ENCODE measurements around the gene AGRN.
"Not testable (repeated sequence)": the region's sequence is repeated elsewhere in the genome, so short reads cannot be mapped to it uniquely, and the experiment has no call there.

Gene AGRN

GRCh38 chr1:982765-983436, 37.0 kb upstream of the AGRN start:
- peaks cover 2 to 11% of the 10 kb centered on the region in 2 donors for H3K27me3 ChIP-seq (ENCODE audit: control insufficient read depth in 1 of 2, insufficient read depth in 2 of 2, low read length in 2 of 2)
- no peak overlapping the region for H3K4me3 ChIP-seq (ENCODE audit: low read length in 2 of 2)
- no peak overlapping the region for H3K27ac ChIP-seq (ENCODE audit: low read length)
- no peaks in the 10 kb centered on the region for H3K4me1 ChIP-seq (ENCODE audit: control insufficient read depth, insufficient read depth, low read length)
- H3K9ac ChIP-seq (ENCODE audit: low read length in 2 of 2) = no peak overlapping the region
- H3K36me3 ChIP-seq (ENCODE audit: control insufficient read depth in 2 of 2, insufficient read depth in 2 of 2, low read length in 2 of 2) = no peaks in the 10 kb centered on the region
- H3K9me3 ChIP-seq (ENCODE audit: control insufficient read depth in 2 of 2, low read length in 2 of 2) = no peaks in the 10 kb centered on the region

GRCh38 chr1:983798-984475, 36.0 kb upstream of the AGRN start:
- Histone ChIP-seq H3K27ac (ENCODE audit: low read length) (no peak overlapping the region), H3K4me1 (ENCODE audit: control insufficient read depth, insufficient read depth, low read length) (no peaks in the 10 kb centered on the region), H3K27me3 (ENCODE audit: control insufficient read depth in 1 of 2, insufficient read depth in 2 of 2, low read length in 2 of 2) (peaks cover 2 to 7% of the 10 kb centered on the region in 2 donors), H3K9me3 (ENCODE audit: control insufficient read depth in 2 of 2, low read length in 2 of 2) (no peaks in the 10 kb centered on the region), H3K36me3 (ENCODE audit: control insufficient read depth in 2 of 2, insufficient read depth in 2 of 2, low read length in 2 of 2) (no peaks in the 10 kb centered on the region), H3K9ac (ENCODE audit: low read length in 2 of 2) (no peak overlapping the region), H3K4me3 (ENCODE audit: low read length in 2 of 2) (no peak overlapping the region)

DNA sequence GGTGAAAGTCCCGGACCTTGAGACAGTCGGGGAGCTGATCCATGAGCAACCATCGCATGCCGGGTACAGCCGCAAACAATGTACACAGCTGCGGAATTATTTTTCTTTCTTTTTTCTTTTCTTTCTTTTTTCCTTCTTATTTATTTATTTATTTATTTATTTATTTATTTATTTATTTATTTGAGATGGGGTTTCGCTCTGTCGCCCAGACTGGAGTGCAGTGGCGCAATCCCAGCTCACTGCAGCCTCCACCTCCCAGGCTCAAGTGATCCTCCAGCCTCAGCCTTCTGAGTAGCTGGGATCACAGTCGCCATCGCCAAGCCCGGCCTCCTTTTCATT, 35.5 kb upstream of the AGRN start:
- H3K4me1 ChIP-seq (ENCODE audit: control insufficient read depth, insufficient read depth, low read length) = no peaks in the 10 kb centered on the region
- peaks cover 2 to 7% of the 10 kb centered on the region in 2 donors for H3K27me3 ChIP-seq (ENCODE audit: control insufficient read depth in 1 of 2, insufficient read depth in 2 of 2, low read length in 2 of 2)
- H3K9ac ChIP-seq (ENCODE audit: low read length in 2 of 2) = no peak overlapping the region
- no peak overlapping the region for H3K4me3 ChIP-seq (ENCODE audit: low read length in 2 of 2)
- H3K27ac ChIP-seq (ENCODE audit: low read length) = no peak overlapping the region
- no peaks in the 10 kb centered on the region for H3K36me3 ChIP-seq (ENCODE audit: control insufficient read depth in 2 of 2, insufficient read depth in 2 of 2, low read length in 2 of 2)
- H3K9me3 ChIP-seq (ENCODE audit: control insufficient read depth in 2 of 2, low read length in 2 of 2) = no peaks in the 10 kb centered on the region

GRCh38 chr1:985126-985525, 34.8 kb upstream of the AGRN start:
- H3K36me3 ChIP-seq (ENCODE audit: control insufficient read depth in 2 of 2, insufficient read depth in 2 of 2, low read length in 2 of 2) = no peaks in the 10 kb centered on the region
- peaks cover 2 to 7% of the 10 kb centered on the region in 2 donors for H3K27me3 ChIP-seq (ENCODE audit: control insufficient read depth in 1 of 2, insufficient read depth in 2 of 2, low read length in 2 of 2)

DNA sequence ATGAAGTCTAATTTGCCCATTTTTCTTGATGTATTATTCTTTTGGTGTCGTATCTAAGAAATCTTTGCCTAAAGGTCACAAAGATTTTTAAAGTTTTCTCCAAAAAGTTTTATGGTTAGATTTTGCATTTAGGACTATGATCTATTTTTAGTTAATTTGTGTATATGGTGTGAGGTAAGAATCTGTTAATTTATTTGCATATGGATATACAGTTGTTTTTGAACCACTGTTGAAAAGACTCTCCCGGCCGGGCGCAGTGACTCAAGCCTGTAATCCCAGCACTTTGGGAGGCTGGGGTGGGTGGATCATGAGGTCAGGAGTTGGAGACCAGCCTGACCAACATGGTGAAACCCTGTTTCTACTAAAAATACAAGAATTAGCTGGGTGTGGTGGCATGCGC, 31.9 kb upstream of the AGRN start:
- H3K27me3 ChIP-seq (ENCODE audit: control insufficient read depth in 1 of 2, insufficient read depth in 2 of 2, low read length in 2 of 2); H3K4me3 ChIP-seq (ENCODE audit: low read length in 2 of 2); H3K9ac ChIP-seq (ENCODE audit: low read length in 2 of 2); H3K4me1 ChIP-seq (ENCODE audit: control insufficient read depth, insufficient read depth, low read length); H3K9me3 ChIP-seq (ENCODE audit: control insufficient read depth in 2 of 2, low read length in 2 of 2); H3K27ac ChIP-seq (ENCODE audit: low read length); H3K36me3 ChIP-seq (ENCODE audit: control insufficient read depth in 2 of 2, insufficient read depth in 2 of 2, low read length in 2 of 2): not testable (repeated sequence)

More at GRCh38 chr1:985126-985525, 34.8 kb upstream of the AGRN start:
- H3K4me1 ChIP-seq (ENCODE audit: control insufficient read depth, insufficient read depth, low read length) = no peaks in the 10 kb centered on the region
- H3K9ac ChIP-seq (ENCODE audit: low read length in 2 of 2) = no peak overlapping the region
- no peak overlapping the region for H3K27ac ChIP-seq (ENCODE audit: low read length)
- H3K9me3 ChIP-seq (ENCODE audit: control insufficient read depth in 2 of 2, low read length in 2 of 2) = no peaks in the 10 kb centered on the region
- H3K4me3 ChIP-seq (ENCODE audit: low read length in 2 of 2) = no peak overlapping the region

DNA sequence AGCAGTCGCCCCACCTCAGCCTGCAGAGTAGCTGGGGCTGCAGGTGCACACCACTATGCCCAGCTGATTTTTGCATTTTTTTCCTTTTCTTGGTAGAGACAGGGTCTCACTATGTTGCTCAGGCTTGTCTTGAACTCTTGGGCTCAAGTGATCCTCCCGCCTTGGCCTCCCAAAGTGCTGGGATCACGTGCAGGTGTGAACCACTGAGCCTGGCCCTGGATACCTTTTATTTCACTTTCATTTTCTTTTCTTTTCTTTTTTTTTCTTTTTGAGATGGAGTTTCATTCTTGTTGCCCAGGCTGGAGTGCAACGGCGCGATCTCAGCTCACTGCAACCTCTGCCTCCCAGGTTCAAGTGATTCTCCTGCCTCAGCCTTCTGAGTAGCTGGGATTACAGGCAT, 28.6 kb upstream of the AGRN start:
- not testable (repeated sequence) for H3K9ac ChIP-seq (ENCODE audit: low read length in 2 of 2); H3K27me3 ChIP-seq (ENCODE audit: control insufficient read depth in 1 of 2, insufficient read depth in 2 of 2, low read length in 2 of 2); H3K36me3 ChIP-seq (ENCODE audit: control insufficient read depth in 2 of 2, insufficient read depth in 2 of 2, low read length in 2 of 2); H3K4me3 ChIP-seq (ENCODE audit: low read length in 2 of 2); H3K4me1 ChIP-seq (ENCODE audit: control insufficient read depth, insufficient read depth, low read length); H3K27ac ChIP-seq (ENCODE audit: low read length); H3K9me3 ChIP-seq (ENCODE audit: control insufficient read depth in 2 of 2, low read length in 2 of 2)

DNA sequence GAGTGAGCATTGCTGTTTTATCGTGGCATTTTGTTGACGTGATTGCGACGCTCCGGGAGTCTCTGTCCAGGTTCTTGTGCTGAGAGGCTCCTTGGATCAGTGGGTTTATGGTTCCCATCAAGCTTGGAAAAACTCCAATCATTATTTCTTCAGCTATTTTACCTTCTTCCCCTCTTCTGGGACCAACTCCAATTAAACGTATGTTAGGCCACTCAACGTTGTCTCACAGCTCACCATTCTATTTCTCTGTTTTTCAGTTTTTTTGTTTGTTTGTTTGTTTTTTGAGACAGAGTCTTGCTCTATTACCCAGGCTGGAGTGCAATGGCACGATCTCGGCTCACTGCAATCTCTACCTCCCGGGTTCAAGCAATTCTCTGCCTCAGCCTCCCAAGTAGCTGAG, 28.0 kb upstream of the AGRN start:
- H3K27me3 ChIP-seq (ENCODE audit: control insufficient read depth in 1 of 2, insufficient read depth in 2 of 2, low read length in 2 of 2) = no peaks in the 10 kb centered on the region
- H3K9me3 ChIP-seq (ENCODE audit: control insufficient read depth in 2 of 2, low read length in 2 of 2) = peaks cover 0 to 5% of the 10 kb centered on the region in 2 donors
- H3K36me3 ChIP-seq (ENCODE audit: control insufficient read depth in 2 of 2, insufficient read depth in 2 of 2, low read length in 2 of 2) = no peaks in the 10 kb centered on the region
- H3K4me1 ChIP-seq (ENCODE audit: control insufficient read depth, insufficient read depth, low read length) = no peaks in the 10 kb centered on the region
- no peak overlapping the region for H3K27ac ChIP-seq (ENCODE audit: low read length)
- H3K4me3 ChIP-seq (ENCODE audit: low read length in 2 of 2) = no peak overlapping the region
- H3K9ac ChIP-seq (ENCODE audit: low read length in 2 of 2) = no peak overlapping the region

- Histone ChIP-seq H3K4me3 (ENCODE audit: low read length in 2 of 2) (no peak overlapping the region), H3K9me3 (ENCODE audit: control insufficient read depth in 2 of 2, low read length in 2 of 2) (peaks cover 0 to 5% of the 10 kb centered on the region in 2 donors), H3K9ac (ENCODE audit: low read length in 2 of 2) (no peak overlapping the region), H3K36me3 (ENCODE audit: control insufficient read depth in 2 of 2, insufficient read depth in 2 of 2, low read length in 2 of 2) (no peaks in the 10 kb centered on the region), H3K27ac (ENCODE audit: low read length) (no peak overlapping the region), H3K27me3 (ENCODE audit: control insufficient read depth in 1 of 2, insufficient read depth in 2 of 2, low read length in 2 of 2) (no peaks in the 10 kb centered on the region), H3K4me1 (ENCODE audit: control insufficient read depth, insufficient read depth, low read length) (peaks cover 3% of the 10 kb centered on the region)
Observed at GRCh38 chr1:992362-992761, 27.6 kb upstream of the AGRN start.

DNA sequence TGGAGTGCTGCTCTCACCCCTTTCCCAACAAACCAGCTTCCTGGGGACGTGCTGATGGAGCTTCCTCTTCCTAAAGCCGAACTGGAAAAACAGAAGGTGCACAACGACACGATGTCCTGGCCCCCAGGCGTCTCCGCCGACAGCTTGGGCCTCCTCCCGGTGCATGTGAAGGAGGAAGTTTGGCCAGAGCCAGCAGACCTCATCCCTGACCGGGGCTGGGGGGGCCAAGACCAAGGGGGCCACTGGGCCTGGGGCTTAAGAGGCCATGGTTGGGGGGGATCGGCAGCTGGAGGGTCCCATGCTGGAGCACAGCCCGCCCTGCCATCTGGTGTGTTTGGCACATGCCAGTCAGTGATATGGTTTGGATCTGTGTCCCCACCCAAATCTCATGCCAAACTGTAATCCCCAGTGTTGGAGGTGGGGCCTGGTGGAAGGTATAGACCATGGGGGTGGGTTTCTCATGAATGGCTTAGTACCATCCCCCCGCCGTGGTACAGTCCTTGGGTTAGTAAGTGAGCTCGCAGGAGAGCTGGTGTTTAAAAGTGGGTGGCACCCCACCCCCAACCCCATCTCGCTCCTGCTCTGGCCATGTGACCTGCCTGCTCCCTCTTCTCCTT, 26.4 kb upstream of the AGRN start:
- H3K4me3 ChIP-seq (ENCODE audit: low read length in 2 of 2) = no peak overlapping the region
- no peak overlapping the region for H3K9ac ChIP-seq (ENCODE audit: low read length in 2 of 2)
- peaks cover 13% of the 10 kb centered on the region for H3K4me1 ChIP-seq (ENCODE audit: control insufficient read depth, insufficient read depth, low read length)
- H3K27me3 ChIP-seq (ENCODE audit: control insufficient read depth in 1 of 2, insufficient read depth in 2 of 2, low read length in 2 of 2) = peaks cover 0 to 2% of the 10 kb centered on the region in 2 donors
- no peaks in the 10 kb centered on the region for H3K36me3 ChIP-seq (ENCODE audit: control insufficient read depth in 2 of 2, insufficient read depth in 2 of 2, low read length in 2 of 2)
- H3K9me3 ChIP-seq (ENCODE audit: control insufficient read depth in 2 of 2, low read length in 2 of 2) = peaks cover 0 to 5% of the 10 kb centered on the region in 2 donors
- no peak overlapping the region for H3K27ac ChIP-seq (ENCODE audit: low read length)

GRCh38 chr1:994546-994945, 25.4 kb upstream of the AGRN start:
- H3K9me3 ChIP-seq (ENCODE audit: control insufficient read depth in 2 of 2, low read length in 2 of 2); H3K27me3 ChIP-seq (ENCODE audit: control insufficient read depth in 1 of 2, insufficient read depth in 2 of 2, low read length in 2 of 2); H3K27ac ChIP-seq (ENCODE audit: low read length); H3K9ac ChIP-seq (ENCODE audit: low read length in 2 of 2); H3K36me3 ChIP-seq (ENCODE audit: control insufficient read depth in 2 of 2, insufficient read depth in 2 of 2, low read length in 2 of 2); H3K4me3 ChIP-seq (ENCODE audit: low read length in 2 of 2): not testable (repeated sequence)
- H3K4me1 ChIP-seq (ENCODE audit: control insufficient read depth, insufficient read depth, low read length) = peaks cover 18% of the 10 kb centered on the region

Measured in stomach smooth muscle (tissue), 2 donors.